K562 (cell line): ENCODE data around the gene SPHK2. TPM values are rescaled to one million over a fixed set of nuclear protein-coding genes. Genes with fewer than 3 reads are reported as not detected.

Experiments
- C11orf30 ChIP-seq: fragments of 450-650 bp; IDR thresholded peaks from 2 replicates; pipeline ENCODE4 v1.6.1; 2016; ENCODE audit warnings: low read depth, mild to moderate bottlenecking
- CTBP1 ChIP-seq: fragments of 450-650 bp; IDR thresholded peaks from 2 replicates; pipeline ENCODE4 v1.6.1; 2016; ENCODE audit warnings: borderline replicate concordance
- FOXA3 ChIP-seq, 2 experiments: fragments of 450-650 bp in 1 of 2; sonication (generic) in 1 of 2; formaldehyde crosslinking; IDR thresholded peaks in 1 of 2; conservative IDR thresholded peaks in 1 of 2; 2 replicates each; pipeline versions ENCODE4 v1.4.0 to v1.8.0; 2020 to 2022; ENCODE audit warnings: mild to moderate bottlenecking in 2 of 2, missing genetic modification reagents in 1 of 2
- GATA2 ChIP-seq: sonication (generic); formaldehyde crosslinking; IDR thresholded peaks from 2 replicates; pipeline ENCODE4 v1.4.0; 2020; ENCODE audit warnings: mild to moderate bottlenecking, missing genetic modification reagents
- JUN ChIP-seq, 2 experiments: sonication (generic) in 1 of 2; formaldehyde crosslinking in 1 of 2; IDR thresholded peaks; 2 replicates each; pipeline versions ENCODE4 v1.6.1 to v1.8.0; 2012 to 2022; ENCODE audit warnings: borderline replicate concordance in 2 of 2, mild to moderate bottlenecking in 2 of 2, improper control_type of control experiment in 1 of 2, low read depth in 1 of 2, low read length in 1 of 2, missing genetic modification reagents in 1 of 2
- KDM1A ChIP-seq, 2 experiments: fragments of 450-650 bp; IDR thresholded peaks; 2 replicates each; pipeline ENCODE4 v1.6.1; 2016; ENCODE audit warnings: mild to moderate bottlenecking in 2 of 2
- KLF13 ChIP-seq: fragments of 450-650 bp; IDR thresholded peaks from 2 replicates; pipeline ENCODE4 v1.6.1; 2016; ENCODE audit warnings: missing genetic modification characterization, low read depth, mild to moderate bottlenecking, missing compliant biosample characterization, moderate library complexity, borderline replicate concordance
- MYC ChIP-seq, 2 experiments: fragments of 250-450 bp in 1 of 2; sonication (Bioruptor Pico) in 1 of 2; IDR thresholded peaks; 2 replicates each; pipeline versions ENCODE4 v1.5.1 to v1.6.1; 2012 to 2021; ENCODE audit warnings: low read depth in 2 of 2, borderline replicate concordance in 1 of 2, improper control_type of control experiment in 1 of 2, low read length in 1 of 2, mild to moderate bottlenecking in 1 of 2, moderate library complexity in 1 of 2
- NFE2L1 ChIP-seq: fragments of 450-650 bp; IDR thresholded peaks from 2 replicates; pipeline ENCODE4 v1.6.1; 2016; ENCODE audit warnings: missing genetic modification characterization, low read depth, mild to moderate bottlenecking, missing compliant biosample characterization, moderate library complexity, borderline replicate concordance
- NFIX ChIP-seq: fragments of 250-450 bp; sonication (Bioruptor Pico); IDR thresholded peaks from 2 replicates; pipeline ENCODE4 v1.4.0; 2020; ENCODE audit warnings: low read depth, mild to moderate bottlenecking, moderate library complexity
- RBM39 ChIP-seq: fragments of 200-400 bp; formaldehyde crosslinking; optimal IDR thresholded peaks from 2 replicates; pipeline ENCODE3; 2018; ENCODE audit warnings: low read depth, low read length
- STAT5A ChIP-seq: IDR thresholded peaks from 2 replicates; pipeline ENCODE4 v1.6.1; 2012; ENCODE audit warnings: low read length, inconsistent platforms, borderline replicate concordance
- TCF7L2 ChIP-seq: fragments of 150-350 bp; IDR thresholded peaks from 2 replicates; pipeline ENCODE4 v1.6.1; 2016; ENCODE audit warnings: low read depth, mild to moderate bottlenecking, low read length, moderate library complexity
- ZBTB17 ChIP-seq: fragments of 450-650 bp; formaldehyde crosslinking; IDR thresholded peaks from 2 replicates; pipeline ENCODE4 v1.4.0; 2020; ENCODE audit warnings: mild to moderate bottlenecking
- ZNF134 ChIP-seq: fragments of 250-450 bp; sonication (Bioruptor Pico); conservative IDR thresholded peaks from 2 replicates; pipeline ENCODE4 v1.4.0; 2020
- ZNF165 ChIP-seq: fragments of 250-450 bp; sonication (Bioruptor Pico); IDR thresholded peaks from 2 replicates; pipeline ENCODE4 v1.4.0; 2020; ENCODE audit warnings: borderline replicate concordance
- ZNF184 ChIP-seq: sonication (generic); formaldehyde crosslinking; IDR thresholded peaks from 2 replicates; pipeline ENCODE4 v1.5.0; 2020; ENCODE audit warnings: missing genetic modification reagents
- ZNF41 ChIP-seq: fragments of 250-450 bp; sonication (Bioruptor Pico); conservative IDR thresholded peaks from 2 replicates; pipeline ENCODE4 v1.4.0; 2020; ENCODE audit warnings: mild to moderate bottlenecking
- ZNF507 ChIP-seq: conservative IDR thresholded peaks from 2 replicates; pipeline ENCODE4 v1.6.1; 2017; ENCODE audit warnings: missing genetic modification characterization, missing compliant biosample characterization
- polyA plus RNA-seq, 8 experiments: library from polyadenylated mRNA; depleted of rRNA in 4 of 8; stranded (reverse) in 5 of 8; unstranded in 3 of 8; fragments of >200 nt; fragmentation: Nextera tagmentation in 2 of 8; fragmentation: Illumina TruSeq in 1 of 8; extraction: Ambion mirVana in 2 of 8; extraction: Trizol in 1 of 8; gene quantifications; 2 replicates each; pipeline versions ENCODE4 v1.2.1 to v1.2.3, GENCODE V29; 2011 to 2014; ENCODE audit warnings: inconsistent platforms in 1 of 8, missing spikeins in 1 of 8
- total RNA-seq, 7 experiments: library from RNA; depleted of rRNA in 6 of 7; stranded (reverse); fragments of >200 nt in 6 of 7; fragmentation: Illumina TruSeq in 2 of 7; extraction: Trizol in 2 of 7; gene quantifications; 2 replicates each; pipeline versions ENCODE4 v1.2.1 to v1.2.3, GENCODE V29; 2011 to 2021; ENCODE audit warnings: low replicate concordance in 1 of 7
- TF ChIP-seq, protein P1 (sequence below), 2 experiments: fragments of 450-650 bp in 1 of 2; sonication (generic) in 1 of 2; formaldehyde crosslinking in 1 of 2; IDR thresholded peaks in 1 of 2; conservative IDR thresholded peaks in 1 of 2; 2 replicates each; pipeline versions ENCODE4 v1.6.1 to v1.8.1; 2016 to 2023; ENCODE audit warnings: mild to moderate bottlenecking in 2 of 2, moderate library complexity in 2 of 2, inconsistent platforms in 1 of 2, missing genetic modification reagents in 1 of 2
- TF ChIP-seq, protein P2 (sequence below): fragments of 450-650 bp; formaldehyde crosslinking; IDR thresholded peaks from 2 replicates; pipeline ENCODE4 v1.4.0; 2022; ENCODE audit warnings: mild to moderate bottlenecking, moderate library complexity
- TF ChIP-seq, protein P3 (sequence below): fragments of 450-650 bp; IDR thresholded peaks from 2 replicates; pipeline ENCODE4 v1.6.1; 2016; ENCODE audit warnings: mild to moderate bottlenecking

SPHK2 gene
- total and polyA plus RNA-seq, 9 of the 15 experiments (the other 6 are each of a cell fraction or from before 2014, with no cell fraction given), result 0.10 to 15.2 (median 2.9) TPM

DNA sequence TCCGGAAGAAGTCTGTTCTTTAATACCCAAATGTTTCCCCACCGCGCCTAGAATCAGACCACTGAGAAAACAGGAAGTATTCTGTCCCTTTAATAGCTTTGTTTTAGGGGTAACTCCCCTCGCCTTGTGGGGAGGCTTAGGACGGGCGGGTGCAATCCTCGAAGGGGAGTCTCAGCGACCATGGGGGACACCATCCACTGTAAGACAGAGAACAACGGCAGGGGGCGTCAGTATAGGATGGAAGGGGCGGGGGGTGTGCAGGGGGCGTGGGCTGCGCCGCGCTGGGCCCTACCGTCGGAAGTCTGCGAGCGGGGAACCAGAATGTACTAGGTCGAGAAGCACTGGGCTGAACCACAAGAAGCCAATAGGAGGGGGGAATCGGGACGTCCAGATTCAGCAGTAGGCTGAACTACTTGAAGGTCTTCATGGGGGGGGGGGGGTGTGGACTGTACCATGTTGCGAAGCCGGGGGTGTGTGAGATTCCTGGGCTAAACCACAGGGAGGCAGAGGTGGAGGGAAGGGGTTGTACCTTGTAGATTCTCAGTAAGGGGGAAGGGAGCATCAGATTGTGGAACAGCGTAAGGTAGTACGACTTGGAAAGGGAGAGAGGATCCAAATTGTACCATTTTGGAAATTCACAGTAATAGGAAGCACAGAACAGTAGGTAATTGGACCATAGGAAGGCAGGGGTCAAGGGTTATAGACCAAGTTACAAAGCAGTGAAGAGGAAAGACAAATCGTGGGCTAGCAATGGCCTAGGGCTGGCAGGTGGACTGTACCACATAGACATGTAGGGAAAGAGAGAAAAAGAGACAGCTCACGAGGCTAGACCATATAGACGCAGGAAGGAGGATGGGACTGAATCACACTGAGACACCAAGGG, 18.9 kb downstream of the SPHK2 start (continued):
- no peak for TF ChIP-seq ZNF41 (CRISPR knock-in tag)
- peak; percentile 96 to 97 for TF ChIP-seq KDM1A (IDR thresholded peaks at IDR 0.05)
- TF ChIP-seq, protein P1, sequence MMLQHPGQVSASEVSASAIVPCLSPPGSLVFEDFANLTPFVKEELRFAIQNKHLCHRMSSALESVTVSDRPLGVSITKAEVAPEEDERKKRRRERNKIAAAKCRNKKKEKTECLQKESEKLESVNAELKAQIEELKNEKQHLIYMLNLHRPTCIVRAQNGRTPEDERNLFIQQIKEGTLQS (IDR thresholded peaks at IDR 0.05), result no peak
- TF ChIP-seq, protein P1 (CRISPR knock-in tag; conservative IDR thresholded peaks at IDR 0.05), result no peak
- TF ChIP-seq JUN (IDR thresholded peaks at IDR 0.05; ENCODE audit: borderline replicate concordance, low read depth, low read length), result no peak
- TF ChIP-seq JUN (CRISPR knock-in tag; IDR thresholded peaks at IDR 0.05; ENCODE audit: borderline replicate concordance), result no peak; the same call in 1 of the 2 replicates
- TF ChIP-seq NFE2L1, result no peak
- no peak for TF ChIP-seq RBM39
- TF ChIP-seq TCF7L2, result peak; percentile 100
- TF ChIP-seq, protein P2, sequence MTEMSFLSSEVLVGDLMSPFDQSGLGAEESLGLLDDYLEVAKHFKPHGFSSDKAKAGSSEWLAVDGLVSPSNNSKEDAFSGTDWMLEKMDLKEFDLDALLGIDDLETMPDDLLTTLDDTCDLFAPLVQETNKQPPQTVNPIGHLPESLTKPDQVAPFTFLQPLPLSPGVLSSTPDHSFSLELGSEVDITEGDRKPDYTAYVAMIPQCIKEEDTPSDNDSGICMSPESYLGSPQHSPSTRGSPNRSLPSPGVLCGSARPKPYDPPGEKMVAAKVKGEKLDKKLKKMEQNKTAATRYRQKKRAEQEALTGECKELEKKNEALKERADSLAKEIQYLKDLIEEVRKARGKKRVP, result no peak
- no peak for TF ChIP-seq GATA2 (CRISPR knock-in tag)
- TF ChIP-seq NFIX (CRISPR knock-in tag), result no peak
- no peak for TF ChIP-seq KLF13 (tag)
- TF ChIP-seq, protein P3, sequence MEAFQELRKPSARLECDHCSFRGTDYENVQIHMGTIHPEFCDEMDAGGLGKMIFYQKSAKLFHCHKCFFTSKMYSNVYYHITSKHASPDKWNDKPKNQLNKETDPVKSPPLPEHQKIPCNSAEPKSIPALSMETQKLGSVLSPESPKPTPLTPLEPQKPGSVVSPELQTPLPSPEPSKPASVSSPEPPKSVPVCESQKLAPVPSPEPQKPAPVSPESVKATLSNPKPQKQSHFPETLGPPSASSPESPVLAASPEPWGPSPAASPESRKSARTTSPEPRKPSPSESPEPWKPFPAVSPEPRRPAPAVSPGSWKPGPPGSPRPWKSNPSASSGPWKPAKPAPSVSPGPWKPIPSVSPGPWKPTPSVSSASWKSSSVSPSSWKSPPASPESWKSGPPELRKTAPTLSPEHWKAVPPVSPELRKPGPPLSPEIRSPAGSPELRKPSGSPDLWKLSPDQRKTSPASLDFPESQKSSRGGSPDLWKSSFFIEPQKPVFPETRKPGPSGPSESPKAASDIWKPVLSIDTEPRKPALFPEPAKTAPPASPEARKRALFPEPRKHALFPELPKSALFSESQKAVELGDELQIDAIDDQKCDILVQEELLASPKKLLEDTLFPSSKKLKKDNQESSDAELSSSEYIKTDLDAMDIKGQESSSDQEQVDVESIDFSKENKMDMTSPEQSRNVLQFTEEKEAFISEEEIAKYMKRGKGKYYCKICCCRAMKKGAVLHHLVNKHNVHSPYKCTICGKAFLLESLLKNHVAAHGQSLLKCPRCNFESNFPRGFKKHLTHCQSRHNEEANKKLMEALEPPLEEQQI, result no peak; the same call in 1 of the 2 replicates
- no peak for TF ChIP-seq FOXA3 (CRISPR knock-in tag; conservative IDR thresholded peaks at IDR 0.05 in 1 of 2, IDR thresholded peaks at IDR 0.05 in 1 of 2)
- no peak for TF ChIP-seq ZBTB17
- no peak for TF ChIP-seq ZNF184 (CRISPR knock-in tag)
- no peak for TF ChIP-seq STAT5A
- no peak for TF ChIP-seq ZNF134 (CRISPR knock-in tag)
- TF ChIP-seq MYC (IDR thresholded peaks at IDR 0.05; ENCODE audit: low read depth, low read length), result no peak
- 0 out of 2 replicates have a peak, but pooled peaks have one; percentile 7 for TF ChIP-seq MYC (CRISPR knock-in tag; IDR thresholded peaks at IDR 0.05; ENCODE audit: borderline replicate concordance, low read depth)
- no peak for TF ChIP-seq ZNF507 (tag)
- 0 out of 2 replicates have a peak, but pooled peaks have one; percentile 8 for TF ChIP-seq C11orf30
- TF ChIP-seq ZNF165, result no peak
- TF ChIP-seq CTBP1, result no peak
